GM18870 (cell line): ENCODE results near the gene NPY4R.
"Not testable (repeated sequence)": the region's sequence is repeated elsewhere in the genome, so short reads cannot be mapped to it uniquely, and the experiment has no call there.

Experiments
- ATAC-seq: cut with Tn5 transposase; IDR thresholded peaks from one replicate; pipeline ENCODE4 v1.9.1; 2021; ENCODE audit warnings: moderate library complexity; ENCODE audit not compliant: unreplicated experiment

The NPY4R gene

GRCh38 chr10:46465765-46466164 is at the start of gene NPY4R:
Gene NPY4R (minus strand): TSS chr10:46465958. CDS start chr10:46462635, 3,323 bp downstream.
- ATAC-seq = not testable (repeated sequence)

DNA sequence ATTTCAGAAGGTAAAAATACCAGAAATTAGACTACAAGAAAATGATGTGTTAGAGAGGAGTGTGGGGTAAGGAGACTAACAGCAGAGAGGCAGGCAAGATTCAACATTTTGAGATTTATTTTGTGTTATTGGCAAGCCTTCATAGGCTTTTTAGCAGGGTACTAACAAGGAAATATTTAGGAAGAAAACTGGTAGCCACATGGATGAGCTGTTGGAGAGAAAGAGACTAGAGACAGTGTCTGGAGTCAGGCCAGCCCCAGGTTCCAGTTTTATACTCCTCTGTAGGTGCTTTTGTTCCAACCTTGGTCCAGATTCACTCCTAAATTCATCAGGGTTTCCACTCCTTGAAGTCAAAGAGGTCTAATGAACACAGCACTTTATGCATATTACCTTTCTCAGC is 49.6 kb upstream of the NPY4R start:
- ATAC-seq = no peak

DNA sequence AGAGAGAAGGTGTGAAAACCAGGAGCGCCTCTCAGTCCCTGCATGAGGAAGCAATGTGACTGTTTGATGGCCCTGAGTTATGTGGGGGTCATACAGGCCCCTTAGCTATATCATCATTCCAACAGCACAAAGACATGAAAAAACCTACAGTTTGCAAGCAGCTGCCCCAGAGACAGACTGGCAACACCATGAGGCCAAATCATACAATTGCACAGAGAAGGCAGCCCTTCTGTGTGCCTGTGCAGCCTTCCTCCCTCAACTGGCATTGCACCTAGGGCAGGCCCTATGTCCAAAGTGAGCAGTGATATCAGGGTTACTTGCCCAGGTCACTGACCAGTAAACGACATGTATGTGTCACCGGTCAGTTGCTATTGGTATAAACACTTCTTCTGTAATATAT is 49.1 kb upstream of the NPY4R start:
- no peak for ATAC-seq

- ATAC-seq = no peak
Observed at GRCh38 chr10:46514431-46514861, 48.7 kb upstream of the NPY4R start.

DNA sequence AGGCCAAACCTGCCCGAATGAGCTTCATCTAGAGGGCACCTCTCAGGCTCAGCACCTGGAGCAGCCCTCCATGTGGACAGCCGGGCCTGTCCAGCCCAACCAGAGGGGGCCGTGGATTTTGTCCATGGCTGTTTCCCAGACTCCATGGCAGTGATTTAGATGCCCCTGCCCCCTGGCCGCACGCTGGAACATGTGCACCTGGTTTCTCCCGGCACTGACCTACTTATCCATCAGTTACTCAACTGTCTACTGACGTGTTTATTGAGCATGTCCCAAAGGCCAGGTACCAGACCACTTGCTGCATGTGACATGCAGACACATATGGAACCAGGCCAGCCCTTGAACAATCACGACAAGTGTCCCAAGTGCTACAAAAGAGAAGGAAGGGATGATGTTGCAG is 47.6 kb upstream of the NPY4R start:
- ATAC-seq = not testable (repeated sequence)

DNA sequence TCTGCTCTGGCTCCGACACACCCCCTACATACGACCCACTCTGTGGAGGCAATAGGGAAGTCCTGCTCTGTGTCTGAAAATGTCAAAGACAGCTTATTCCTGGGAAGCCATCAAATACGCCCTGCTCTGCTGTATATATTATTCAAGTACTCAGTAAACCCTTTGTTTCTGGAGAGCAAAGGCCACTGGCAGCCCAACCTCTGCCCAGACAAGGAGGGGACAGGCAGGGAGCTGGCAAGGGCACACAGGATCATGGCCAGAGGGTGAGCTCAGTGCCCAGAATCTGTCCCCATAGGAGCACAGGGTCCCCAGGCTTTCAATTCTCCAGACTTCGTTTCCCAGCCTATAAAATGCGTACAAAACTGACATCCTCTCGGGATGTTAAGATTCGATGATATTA is 47.0 kb upstream of the NPY4R start:
- not testable (repeated sequence) for ATAC-seq

GRCh38 chr10:46512002-46512401 is 46.2 kb upstream of the NPY4R start:
- ATAC-seq = not testable (repeated sequence)

DNA sequence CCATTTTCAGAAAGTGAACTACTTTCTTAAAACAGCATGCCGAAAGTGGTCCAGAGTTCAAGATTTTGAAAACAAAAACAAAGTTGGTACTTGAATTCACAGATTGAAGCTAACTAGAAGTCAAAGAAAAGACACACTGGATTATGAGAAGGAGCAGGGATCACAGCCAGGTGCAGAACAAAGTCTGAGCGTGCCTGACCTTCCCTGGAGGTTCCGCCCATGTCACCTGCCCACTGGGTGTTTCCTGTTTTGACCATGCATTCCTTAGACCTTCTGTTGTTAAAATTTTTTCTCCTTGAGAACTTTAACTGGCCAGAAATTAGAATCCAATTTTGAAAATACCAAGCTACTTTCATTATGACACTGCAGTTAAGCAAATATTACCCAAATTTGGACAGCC is 34.2 kb upstream of the NPY4R start:
- ATAC-seq = not testable (repeated sequence)

DNA sequence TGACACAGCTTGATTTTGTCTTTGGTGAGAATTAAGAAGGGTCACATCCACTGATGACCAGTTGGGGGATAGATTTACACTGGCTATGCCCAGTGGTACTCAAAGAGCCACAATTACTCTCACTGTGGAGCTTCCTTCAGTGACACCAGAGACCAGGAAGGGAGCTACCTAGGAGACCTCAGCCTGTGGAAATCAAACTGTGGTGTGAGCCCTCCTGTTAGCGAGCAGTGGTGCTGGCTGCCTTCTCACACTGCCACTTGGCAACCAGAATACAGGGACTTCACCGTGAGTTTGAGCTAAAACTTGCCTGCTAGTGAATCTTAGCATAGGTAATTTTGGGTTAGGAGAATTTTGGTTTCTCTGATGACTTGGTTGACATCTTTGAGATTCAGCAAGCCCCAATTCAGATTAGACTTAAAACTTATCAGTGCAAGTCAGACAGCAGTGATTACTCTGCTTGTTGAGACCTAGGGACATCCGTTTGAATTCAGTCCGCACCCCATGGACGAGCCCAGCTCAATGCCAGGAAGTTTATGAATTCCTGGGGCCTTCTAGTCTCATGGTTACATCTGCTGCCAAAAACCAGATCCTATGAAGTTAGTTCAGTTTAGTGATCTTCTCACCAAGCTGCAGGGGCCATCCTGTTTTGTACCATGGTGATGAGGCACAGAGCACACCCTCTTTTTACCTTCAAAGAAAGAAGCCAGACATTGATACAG is 33.4 kb upstream of the NPY4R start:
- not testable (repeated sequence) for ATAC-seq

GRCh38 chr10:46497878-46498277 is 32.1 kb upstream of the NPY4R start:
- not testable (repeated sequence) for ATAC-seq

DNA sequence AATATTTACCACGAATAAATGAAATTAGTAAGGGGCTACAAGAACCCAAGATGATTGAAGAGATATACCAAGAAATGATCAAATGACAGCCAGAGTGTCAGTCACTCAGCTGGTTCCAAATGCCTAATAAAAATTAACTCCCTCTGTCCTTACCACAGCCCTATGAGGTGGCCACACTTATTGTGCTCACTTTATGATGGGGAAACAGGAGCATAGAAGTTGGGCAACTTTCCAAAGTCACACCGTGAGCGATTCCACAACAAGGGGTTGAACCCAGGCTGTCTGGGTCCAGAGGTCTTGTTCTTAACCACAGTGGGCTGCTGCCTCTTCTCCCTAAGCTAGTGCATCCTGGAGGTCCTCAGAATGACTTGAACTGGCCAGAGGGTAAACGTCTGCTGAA is 31.6 kb upstream of the NPY4R start:
- not testable (repeated sequence) for ATAC-seq

GRCh38 chr10:46491364-46492114 is 25.8 kb upstream of the NPY4R start:
- ATAC-seq = not testable (repeated sequence)

DNA sequence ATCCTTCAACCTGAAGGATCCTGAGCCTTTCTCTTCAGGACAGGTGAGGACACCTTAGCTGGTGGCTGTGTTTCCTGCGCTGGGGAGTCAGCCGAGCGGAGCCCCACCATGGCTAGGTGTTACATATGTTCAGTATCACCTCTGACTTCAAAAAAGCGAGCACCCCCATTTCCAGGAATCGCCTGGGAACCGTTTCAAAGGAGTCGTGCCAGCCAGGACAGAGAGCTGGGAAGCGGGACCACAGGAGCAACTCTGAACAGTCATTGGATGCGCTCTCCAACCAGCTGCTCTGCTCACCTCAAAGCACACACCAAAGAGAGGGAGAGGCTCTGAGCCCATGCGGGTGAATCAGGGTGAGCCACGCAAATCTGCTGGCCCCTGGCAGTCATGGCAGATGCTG is 24.5 kb upstream of the NPY4R start:
- not testable (repeated sequence) for ATAC-seq

DNA sequence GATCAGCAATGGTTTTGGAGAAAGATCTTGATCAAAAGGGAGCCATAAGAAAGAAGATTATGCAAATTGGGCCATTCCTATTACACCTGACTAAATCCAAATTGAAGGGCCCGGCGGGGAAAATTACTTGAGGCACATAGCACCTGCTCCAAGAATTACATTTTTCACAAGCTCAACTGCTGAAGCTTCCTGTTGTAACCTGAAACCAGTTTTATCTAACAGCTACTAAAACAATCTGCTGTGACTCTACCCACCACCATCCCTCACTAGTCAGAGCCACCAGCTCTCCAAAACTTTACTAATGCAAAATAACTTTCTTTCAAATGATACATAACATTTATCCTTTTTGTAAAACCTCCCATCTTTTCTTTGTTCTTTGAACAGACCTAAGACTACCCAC is 20.7 kb upstream of the NPY4R start:
- ATAC-seq = not testable (repeated sequence)

GRCh38 chr10:46474746-46475320 is 9.1 kb upstream of the NPY4R start:
- not testable (repeated sequence) for ATAC-seq

DNA sequence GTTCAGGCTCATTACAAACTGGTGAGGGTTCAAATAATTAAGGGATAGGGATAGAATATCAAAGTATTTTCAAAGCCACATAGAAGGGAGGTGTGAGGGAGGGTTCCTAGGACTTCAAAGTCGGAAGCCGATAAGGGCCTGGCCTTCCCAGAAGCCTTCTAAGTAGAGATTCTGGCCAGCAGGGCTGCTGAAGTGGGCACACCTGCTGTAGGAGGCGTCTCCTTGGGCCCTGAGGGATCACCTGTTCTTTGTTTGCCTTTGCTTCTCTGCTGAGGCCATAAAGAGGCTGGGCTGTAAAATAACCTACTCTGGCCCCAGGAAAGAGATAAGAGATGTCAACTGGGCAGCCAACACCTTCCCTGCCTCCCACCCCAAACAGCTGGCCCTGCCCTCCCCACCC is 8.0 kb upstream of the NPY4R start:
- ATAC-seq = not testable (repeated sequence)

- not testable (repeated sequence) for ATAC-seq
Observed at GRCh38 chr10:46470134-46470533, 4.4 kb upstream of the NPY4R start.

DNA sequence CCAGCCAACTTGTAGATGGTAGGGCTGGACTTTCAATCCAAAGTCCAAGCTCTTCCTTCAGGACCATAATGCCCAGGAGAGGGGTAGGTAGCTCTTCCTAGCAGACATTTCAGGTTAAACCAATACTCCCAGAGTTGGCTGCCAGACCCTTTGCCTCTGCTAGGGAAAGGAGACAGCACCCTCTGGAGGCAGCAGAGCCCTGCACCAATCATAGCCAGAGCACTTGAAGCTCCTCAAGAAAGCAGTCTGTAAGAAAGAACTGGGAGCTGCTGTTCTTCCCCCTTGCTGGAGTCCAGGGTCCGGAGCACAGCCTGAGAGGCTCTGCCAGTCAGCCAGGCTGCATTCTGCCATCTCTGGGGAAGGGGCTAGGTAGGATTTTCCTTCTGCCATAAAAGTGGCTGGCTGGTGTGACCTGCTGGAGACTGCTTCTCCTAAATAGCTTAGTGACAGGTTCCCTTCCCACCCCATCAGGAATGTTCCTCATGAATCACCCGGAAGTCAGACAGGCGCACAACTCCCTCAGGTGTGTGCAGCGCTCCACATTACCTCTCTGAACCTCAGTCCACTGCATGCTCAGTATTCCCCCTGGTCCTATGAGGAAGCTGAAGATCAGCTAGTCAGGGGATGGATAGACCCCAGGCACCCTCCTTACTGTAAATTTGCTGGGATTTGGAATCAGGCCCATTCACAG is 2.5 kb upstream of the NPY4R start:
- ATAC-seq = not testable (repeated sequence)

DNA sequence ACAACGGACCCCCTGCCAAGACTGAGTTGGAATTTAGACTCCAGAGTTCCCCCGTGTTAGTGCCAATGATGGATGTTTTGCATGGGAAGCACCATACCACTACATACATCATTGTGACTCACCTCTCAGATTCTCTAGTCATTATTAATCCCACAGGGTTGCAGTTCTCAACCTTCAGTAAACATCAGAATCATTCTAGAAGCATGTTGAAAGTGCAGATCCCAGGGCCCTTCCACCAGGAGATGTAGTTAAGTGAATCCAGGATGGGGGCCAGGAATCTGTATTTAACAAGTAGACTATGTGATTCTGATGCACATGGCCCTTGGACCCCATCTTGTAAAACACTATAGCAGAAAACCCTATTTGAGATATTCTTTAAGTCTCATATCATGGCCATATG is 2.1 kb downstream of the NPY4R start:
- not testable (repeated sequence) for ATAC-seq

DNA sequence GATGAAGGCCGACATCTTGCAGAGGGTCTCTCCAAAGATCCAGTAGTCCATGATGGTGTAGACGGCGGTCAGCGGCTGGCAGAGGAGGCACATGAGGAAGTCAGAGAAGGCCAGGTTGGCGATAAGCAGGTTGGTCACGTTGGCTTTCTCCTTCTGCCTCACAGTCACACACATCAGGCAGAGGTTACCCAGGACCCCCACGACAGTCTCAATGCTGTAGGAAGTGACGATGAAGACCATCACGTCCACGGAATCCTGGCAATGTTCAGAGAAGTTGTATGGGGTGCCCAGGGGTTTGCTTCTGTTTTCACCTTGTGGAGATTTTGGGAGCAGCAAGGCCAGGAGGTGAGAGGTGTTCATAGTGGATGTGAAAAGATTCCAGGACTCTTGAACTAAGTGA is 3.5 kb downstream of the NPY4R start:
- not testable (repeated sequence) for ATAC-seq

GRCh38 chr10:46459579-46459978 is 6.2 kb downstream of the NPY4R start:
- not testable (repeated sequence) for ATAC-seq
